HepG2 (cell line): ENCODE data around the gene WDR37. TPM values are rescaled to one million over a fixed set of nuclear protein-coding genes. Genes with fewer than 3 reads are reported as not detected.
"Not testable (repeated sequence)": the region's sequence is repeated elsewhere in the genome, so short reads cannot be mapped to it uniquely, and the experiment has no call there.

ENCODE experiments used
- ATAC-seq: fragments of 200-7000 bp; cut with Tn5 transposase; 3 replicates; pipeline ENCODE4 v1.9.1; 2020; ENCODE audit warnings: mild to moderate bottlenecking, moderate library complexity
- BruUV-seq: library from RNA; stranded (reverse); fragments of 400-500 nt; replicated peaks from 2 replicates; lab custom pipeline; 2021; lab: Mats Ljungman, UMichigan
- CTCF ChIA-PET: fragments of 300-600 bp; formaldehyde crosslinking; extraction: SDS; loops from one replicate; lab custom pipeline; 2021; ENCODE audit warnings: low total read pairs, inconsistent platforms, low intra/inter-chr PET ratio; lab: Yijun Ruan, JAX
- POLR2A ChIA-PET: fragments of 350-600 bp; sonication (Branson Sonifier 250); formaldehyde crosslinking; loops from one replicate; lab custom pipeline; 2020; ENCODE audit warnings: antibody characterized with exemption, inconsistent platforms; lab: Yijun Ruan, JAX
- DNase-seq: peaks from one replicate; pipeline ENCODE4 v3.0.0-alpha.2; 2015; ENCODE audit warnings: low spot score
- FAIRE-seq: peaks from 3 replicates; lab custom pipeline; 2011; peaks lifted over from hg19 to GRCh38; lab: Jason Lieb, UNC
- H2AFZ ChIP-seq: one replicate; pipeline ENCODE4 v1.6.1; 2011; ENCODE audit warnings: low read length, inconsistent platforms
- H3K27ac ChIP-seq: fragments of 300-600 bp; 3 replicates; pipeline ENCODE4 v1.8.0; 2011; ENCODE audit warnings: mixed run types, mild to moderate bottlenecking, mixed read lengths, low read length, inconsistent platforms; ENCODE audit not compliant: insufficient read depth; ENCODE audit errors: extremely low read length
- H3K27me3 ChIP-seq, 2 experiments: fragments of 200-600 bp in 1 of 2; 2 replicates in 1 of 2; 3 replicates in 1 of 2; pipeline versions ENCODE4 v1.6.0 to v1.8.0; 2011; ENCODE audit warnings: low read length in 2 of 2, mild to moderate bottlenecking in 2 of 2, moderate library complexity in 2 of 2, inconsistent platforms in 1 of 2; ENCODE audit not compliant: insufficient read depth in 2 of 2, control insufficient read depth in 1 of 2
- H3K36me3 ChIP-seq, 2 experiments: fragments of 200-600 bp in 1 of 2; replicated peaks in 1 of 2; 2 replicates in 1 of 2; 3 replicates in 1 of 2; pipeline versions ENCODE4 v1.5.1 to v1.8.0; 2011; ENCODE audit warnings: low read length in 2 of 2, inconsistent platforms in 1 of 2; ENCODE audit not compliant: insufficient read depth in 2 of 2, control insufficient read depth in 1 of 2
- H3K4me1 ChIP-seq: 2 replicates; pipeline ENCODE4 v1.5.1; 2012; ENCODE audit warnings: low read length, inconsistent platforms; ENCODE audit not compliant: insufficient read depth
- H3K4me2 ChIP-seq: 2 replicates; pipeline ENCODE4 v1.6.0; 2011; ENCODE audit warnings: low read depth, low read length, inconsistent platforms
- H3K4me3 ChIP-seq, 3 experiments: fragments of 200-600 bp in 1 of 3; sonication (generic), shearing (Covaris generic) in 1 of 3; replicated peaks in 1 of 3; 2 replicates each; pipeline ENCODE4 v1.5.1; 2011 to 2016; ENCODE audit warnings: low read length in 3 of 3, inconsistent platforms in 2 of 3, low read depth in 2 of 3, mild to moderate bottlenecking in 2 of 3, control low read depth in 1 of 3, mixed read lengths in 1 of 3; ENCODE audit not compliant: insufficient read depth in 1 of 3
- H3K79me2 ChIP-seq: one replicate; pipeline ENCODE4 v1.6.1; 2011; ENCODE audit warnings: low read length, inconsistent platforms; ENCODE audit not compliant: insufficient read depth
- H3K9ac ChIP-seq: 2 replicates; pipeline ENCODE4 v1.6.0; 2011; ENCODE audit warnings: mild to moderate bottlenecking, low read depth, low read length, inconsistent platforms; ENCODE audit not compliant: insufficient read depth
- H3K9me3 ChIP-seq: 2 replicates; pipeline ENCODE4 v1.5.1; 2012; ENCODE audit warnings: mild to moderate bottlenecking, low read length
- H4K20me1 ChIP-seq: 2 replicates; pipeline ENCODE4 v1.6.0; 2011; ENCODE audit warnings: inconsistent platforms, mild to moderate bottlenecking, low read length, moderate library complexity; ENCODE audit not compliant: insufficient read depth
- FOSL1 ChIP-seq: sonication (generic); formaldehyde crosslinking; IDR thresholded peaks from 2 replicates; pipeline ENCODE4 v1.9.0; 2021; ENCODE audit warnings: missing genetic modification reagents, borderline replicate concordance
- ZNF260 ChIP-seq: sonication (generic); formaldehyde crosslinking; IDR thresholded peaks from 2 replicates; pipeline ENCODE4 v1.4.0; 2020; ENCODE audit warnings: missing genetic modification reagents, low read depth, mild to moderate bottlenecking, borderline replicate concordance
- ZNF552 ChIP-seq: sonication (generic); formaldehyde crosslinking; IDR thresholded peaks from 2 replicates; pipeline ENCODE4 v1.9.0; 2022; ENCODE audit warnings: missing genetic modification reagents, mild to moderate bottlenecking, borderline replicate concordance
- ZNF772 ChIP-seq: sonication (generic); formaldehyde crosslinking; IDR thresholded peaks from 2 replicates; pipeline ENCODE4 v1.5.0; 2020; ENCODE audit warnings: mild to moderate bottlenecking, missing genetic modification reagents
- WGBS: methylation state at CpG from one replicate; pipeline ENCODE4 v1.1.6; 2017; ENCODE audit warnings: low lambda C conversion rate; 5-methylcytosine and 5-hydroxymethylcytosine counted together
- in situ Hi-C: cut with HindIII; loops from 2 replicates; pipeline ENCODE4 v1.10.0; 2017; ENCODE audit warnings: low pct_unique_long_range_greater_than_20kb; ENCODE audit not compliant: extremely low pct_ligation_motif_present
- intact Hi-C: fragments of 100-400 bp; cut with micrococcal nuclease; formaldehyde crosslinking; loops from one replicate; pipeline ENCODE4 v1.10.0; 2022; ENCODE audit not compliant: unreplicated experiment
- polyA plus RNA-seq, 8 experiments: library from polyadenylated mRNA; depleted of rRNA in 3 of 8; stranded (reverse) in 7 of 8; unstranded in 1 of 8; fragments of >200 nt; fragmentation: Illumina TruSeq in 4 of 8; extraction: Trizol in 4 of 8; gene quantifications; 2 replicates each; pipeline versions ENCODE4 v1.2.1 to v1.2.3, GENCODE V29; 2011 to 2016; ENCODE audit warnings: low read depth in 4 of 8, missing spikeins in 1 of 8, mixed read lengths in 1 of 8; ENCODE audit not compliant: insufficient read depth in 1 of 8
- total RNA-seq, 5 experiments: library from RNA; depleted of rRNA; stranded (reverse); fragments of >200 nt; fragmentation: Illumina TruSeq; extraction: Trizol; gene quantifications; 2 replicates each; pipeline ENCODE4 v1.2.3, GENCODE V29; 2016; ENCODE audit warnings: low read depth in 1 of 5
- TF ChIP-seq, protein P1 (sequence below): sonication (generic); formaldehyde crosslinking; IDR thresholded peaks from 2 replicates; pipeline ENCODE4 v1.5.0; 2020; ENCODE audit warnings: mild to moderate bottlenecking, low read depth, missing genetic modification reagents, borderline replicate concordance
- TF ChIP-seq, protein P2 (sequence below): IDR thresholded peaks from 2 replicates; pipeline ENCODE4 v1.4.0; 2020; ENCODE audit warnings: mild to moderate bottlenecking, missing genetic modification reagents

The WDR37 gene
- total and polyA plus RNA-seq, 2 of the 13 experiments (the other 11 are each of a cell fraction or from before 2014, with no cell fraction given) = 5.9 to 7.5 TPM

DNA sequence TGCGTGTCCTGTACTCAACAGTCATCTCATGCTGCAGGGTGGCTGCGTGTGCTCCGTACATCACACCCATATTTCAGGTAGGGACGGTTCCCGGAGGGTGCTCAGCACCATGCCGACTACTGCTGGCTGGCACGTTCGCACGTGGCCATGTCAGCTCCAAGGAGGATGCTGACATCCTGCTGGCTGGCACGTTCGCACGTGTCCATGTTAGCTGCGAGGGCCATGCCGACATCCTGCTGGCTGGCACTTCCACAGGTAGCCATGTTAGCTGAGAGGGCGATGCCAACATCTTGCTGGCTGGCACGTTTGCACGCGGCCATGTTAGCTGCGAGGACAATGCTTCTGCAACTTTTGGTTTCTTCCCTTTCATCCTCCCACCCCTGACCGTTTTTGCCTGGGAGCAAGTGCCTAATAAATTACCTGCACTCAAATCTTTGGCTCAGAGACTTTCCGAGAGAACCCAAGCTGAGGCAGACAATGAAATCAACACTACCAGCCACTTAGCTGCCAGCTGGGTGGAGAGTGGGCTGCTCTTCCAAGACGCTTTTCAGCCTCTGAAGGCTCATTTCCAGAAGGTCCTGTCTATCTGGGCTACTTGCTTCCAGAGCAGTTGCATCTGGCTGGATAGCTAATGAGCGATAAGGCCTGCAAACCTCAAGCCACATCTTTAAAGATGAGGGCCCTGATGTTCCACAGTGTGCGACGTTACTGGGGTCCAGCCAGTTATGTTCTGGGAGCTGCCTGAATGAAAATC lies 104.6 kb downstream of the WDR37 start (continued):
- no peak for TF ChIP-seq ZNF552 (CRISPR knock-in tag)

DNA sequence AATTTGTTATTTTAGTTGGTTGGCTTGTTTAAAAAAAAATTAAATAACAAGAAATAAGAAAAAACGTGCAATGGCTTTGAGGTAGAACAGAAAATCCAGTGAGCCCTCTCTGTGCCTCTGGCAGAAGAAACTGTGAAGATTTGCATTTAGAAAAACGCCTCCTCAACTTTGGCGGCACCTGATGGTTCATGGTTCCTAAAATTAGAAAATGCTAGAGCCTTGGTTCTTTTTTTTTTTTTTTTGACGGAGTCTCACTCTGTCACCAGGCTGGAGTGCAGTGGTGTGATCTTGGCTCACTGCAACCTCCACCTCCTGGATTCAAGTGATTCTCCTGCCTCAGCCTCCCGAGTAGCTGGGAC lies 105.1 kb downstream of the WDR37 start:
- H3K9ac ChIP-seq, CTCF ChIA-PET: not testable (repeated sequence)
- peaks cover 1 to 67% of the 10 kb centered on the region in 2 experiments; a peak in 4 of 5 replicates for H3K27me3 ChIP-seq

DNA sequence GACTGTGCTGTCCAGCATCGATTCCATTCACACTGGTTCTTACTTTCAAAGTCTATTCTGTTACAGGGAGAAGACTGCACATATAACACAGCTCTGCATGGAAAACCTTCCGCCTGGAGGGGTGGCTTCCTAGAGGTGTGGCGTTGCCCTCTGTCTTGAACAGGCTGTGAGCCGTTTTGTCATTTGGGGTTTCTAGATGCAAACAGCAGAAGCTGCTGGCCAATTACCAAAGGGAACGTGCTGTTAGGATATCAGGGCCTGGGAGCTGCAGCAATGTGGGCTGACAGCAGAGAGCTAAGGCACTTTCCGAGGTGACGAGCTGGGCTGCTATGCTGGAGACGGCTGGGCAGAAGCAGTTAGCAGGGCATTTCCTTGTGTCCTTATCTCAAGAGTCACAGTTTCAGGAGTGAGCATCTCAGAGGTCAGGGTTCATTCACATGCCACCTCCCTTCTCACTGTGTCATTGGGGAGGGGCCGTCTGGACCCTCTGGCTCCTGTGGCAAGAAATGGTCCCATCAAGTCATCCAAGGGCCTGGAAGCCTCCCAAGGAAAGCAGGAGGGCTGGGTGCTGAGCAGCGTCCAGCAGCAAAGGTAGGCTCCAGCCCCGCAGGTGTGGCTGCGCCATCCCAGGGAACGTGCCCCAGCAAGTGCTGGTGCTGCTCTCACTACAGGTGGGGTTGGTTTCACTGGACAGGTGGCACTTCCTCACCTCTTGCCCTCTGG lies 106.5 kb downstream of the WDR37 start:
- Histone ChIP-seq H3K36me3 (no peaks in the 10 kb centered on the region), H3K27me3 (peaks cover 2 to 66% of the 10 kb centered on the region in 2 experiments; a peak in 4 of 5 replicates), H2AFZ (no peak overlapping the region), H3K79me2 (no peaks in the 10 kb centered on the region), H3K4me1 (no peaks in the 10 kb centered on the region), H3K4me3 (no peak overlapping the region), H3K9me3 (no peaks in the 10 kb centered on the region), H3K4me2 (no peak overlapping the region), H4K20me1 (peaks cover 4% of the 10 kb centered on the region; the same call in 1 of the 2 replicates), H3K27ac (no peak overlapping the region), H3K9ac (no peak overlapping the region)
- intact Hi-C loops = no loop called here
- ChIA-PET POLR2A (no interaction called here), CTCF (no interaction called here)
- in situ Hi-C loops = no loop called here
- ATAC-seq (no peak), DNase-seq (no peak), FAIRE-seq (no peak)
- 29% methylated on average over 8 of the region's 13 CpGs for WGBS
- BruUV-seq = no TSS peak
- no peak for TF ChIP-seq FOSL1
- TF ChIP-seq, protein P1, sequence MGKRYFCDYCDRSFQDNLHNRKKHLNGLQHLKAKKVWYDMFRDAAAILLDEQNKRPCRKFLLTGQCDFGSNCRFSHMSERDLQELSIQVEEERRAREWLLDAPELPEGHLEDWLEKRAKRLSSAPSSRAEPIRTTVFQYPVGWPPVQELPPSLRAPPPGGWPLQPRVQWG = no peak
- no peak for TF ChIP-seq ZNF772
- no peak for TF ChIP-seq ZNF260 (CRISPR knock-in tag)
- TF ChIP-seq, protein P2, sequence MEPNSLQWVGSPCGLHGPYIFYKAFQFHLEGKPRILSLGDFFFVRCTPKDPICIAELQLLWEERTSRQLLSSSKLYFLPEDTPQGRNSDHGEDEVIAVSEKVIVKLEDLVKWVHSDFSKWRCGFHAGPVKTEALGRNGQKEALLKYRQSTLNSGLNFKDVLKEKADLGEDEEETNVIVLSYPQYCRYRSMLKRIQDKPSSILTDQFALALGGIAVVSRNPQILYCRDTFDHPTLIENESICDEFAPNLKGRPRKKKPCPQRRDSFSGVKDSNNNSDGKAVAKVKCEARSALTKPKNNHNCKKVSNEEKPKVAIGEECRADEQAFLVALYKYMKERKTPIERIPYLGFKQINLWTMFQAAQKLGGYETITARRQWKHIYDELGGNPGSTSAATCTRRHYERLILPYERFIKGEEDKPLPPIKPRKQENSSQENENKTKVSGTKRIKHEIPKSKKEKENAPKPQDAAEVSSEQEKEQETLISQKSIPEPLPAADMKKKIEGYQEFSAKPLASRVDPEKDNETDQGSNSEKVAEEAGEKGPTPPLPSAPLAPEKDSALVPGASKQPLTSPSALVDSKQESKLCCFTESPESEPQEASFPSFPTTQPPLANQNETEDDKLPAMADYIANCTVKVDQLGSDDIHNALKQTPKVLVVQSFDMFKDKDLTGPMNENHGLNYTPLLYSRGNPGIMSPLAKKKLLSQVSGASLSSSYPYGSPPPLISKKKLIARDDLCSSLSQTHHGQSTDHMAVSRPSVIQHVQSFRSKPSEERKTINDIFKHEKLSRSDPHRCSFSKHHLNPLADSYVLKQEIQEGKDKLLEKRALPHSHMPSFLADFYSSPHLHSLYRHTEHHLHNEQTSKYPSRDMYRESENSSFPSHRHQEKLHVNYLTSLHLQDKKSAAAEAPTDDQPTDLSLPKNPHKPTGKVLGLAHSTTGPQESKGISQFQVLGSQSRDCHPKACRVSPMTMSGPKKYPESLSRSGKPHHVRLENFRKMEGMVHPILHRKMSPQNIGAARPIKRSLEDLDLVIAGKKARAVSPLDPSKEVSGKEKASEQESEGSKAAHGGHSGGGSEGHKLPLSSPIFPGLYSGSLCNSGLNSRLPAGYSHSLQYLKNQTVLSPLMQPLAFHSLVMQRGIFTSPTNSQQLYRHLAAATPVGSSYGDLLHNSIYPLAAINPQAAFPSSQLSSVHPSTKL (CRISPR knock-in tag) = no peak

More for the DNA sequence above, 105.1 kb downstream of the WDR37 start:
- ATAC-seq, H3K4me3 ChIP-seq, H3K4me1 ChIP-seq, FAIRE-seq, H4K20me1 ChIP-seq, H3K36me3 ChIP-seq, intact Hi-C loops, H3K79me2 ChIP-seq, H2AFZ ChIP-seq, in situ Hi-C loops, H3K27ac ChIP-seq, POLR2A ChIA-PET, DNase-seq, H3K4me2 ChIP-seq, BruUV-seq, H3K9me3 ChIP-seq: not testable (repeated sequence)
- 25% methylated on average over 5 of the region's 5 CpGs for WGBS
